ENCODE results near the gene PCCA.

- TF ChIP-seq CTCF (IDR thresholded peaks at IDR 0.05; ENCODE audit: extremely low read depth in 1 of 2, insufficient read depth in 1 of 2, low read depth in 1 of 2, low read length in 2 of 2) (no peak), POLR2A (IDR thresholded peaks at IDR 0.05; ENCODE audit: low read depth, low read length) (no peak), MAX (IDR thresholded peaks at IDR 0.05; ENCODE audit: insufficient read depth, insufficient read length) (no peak), EZH2 (IDR thresholded peaks at IDR 0.05; ENCODE audit: borderline replicate concordance, low read depth, low read length, severe bottlenecking) (no peak), FOS (IDR thresholded peaks at IDR 0.05; ENCODE audit: borderline replicate concordance, insufficient read depth, low read length) (no peak), POLR2AphosphoS5 (IDR thresholded peaks at IDR 0.05; ENCODE audit: insufficient read depth, low read depth, low read length) (no peak), GATA2 (IDR thresholded peaks at IDR 0.05; ENCODE audit: insufficient read depth, insufficient read length, low read depth, low read length) (no peak), JUN (IDR thresholded peaks at IDR 0.05; ENCODE audit: borderline replicate concordance, insufficient read depth, insufficient read length, low read depth) (no peak), MYC (IDR thresholded peaks at IDR 0.05; ENCODE audit: low read depth, low read length) (no peak)
Observed at GRCh38 chr13:100130930-100131511, 42.1 kb downstream of the PCCA start.
